Panc1 (cell line): Measurements from ENCODE around the gene RFX2. TPM values are rescaled to one million over a fixed set of nuclear protein-coding genes. Genes with fewer than 3 reads are reported as not detected.

Experiments
- ATAC-seq: fragments of 200-7000 bp; cut with Tn5 transposase; 2 replicates; pipeline ENCODE4 v1.9.1; 2020; ENCODE audit warnings: mild to moderate bottlenecking, moderate library complexity
- BruUV-seq: library from RNA; stranded (reverse); fragments of 400-500 nt; replicated peaks from 2 replicates; lab custom pipeline; 2021; lab: Mats Ljungman, UMichigan
- CTCF ChIA-PET: fragments of 300-600 bp; sonication (Branson Sonifier 250); formaldehyde crosslinking; loops from one replicate; lab custom pipeline; 2022; ENCODE audit warnings: antibody characterized with exemption; lab: Charles Lee
- POLR2A ChIA-PET: fragments of 300-600 bp; sonication (Branson Sonifier 250); formaldehyde crosslinking; loops from one replicate; lab custom pipeline; 2022; ENCODE audit warnings: antibody characterized with exemption; lab: Charles Lee
- DNase-seq: peaks from one replicate; pipeline ENCODE4 v3.0.0-alpha.2; 2010; ENCODE audit warnings: low read depth, low spot score
- H3K27ac ChIP-seq: 2 replicates; pipeline ENCODE4 v1.5.1; 2011; ENCODE audit warnings: mild to moderate bottlenecking, low read length, inconsistent platforms
- H3K27me3 ChIP-seq: fragments of 200-500 bp; sonication (Bioruptor generic); 2 replicates; pipeline ENCODE4 v1.6.0; 2014; ENCODE audit warnings: low read length, inconsistent platforms; ENCODE audit not compliant: control insufficient read depth, insufficient read depth
- H3K36me3 ChIP-seq: fragments of 200-500 bp; sonication (Bioruptor generic); 2 replicates; pipeline ENCODE4 v1.5.1; 2014; ENCODE audit warnings: inconsistent platforms, mild to moderate bottlenecking, low read length, moderate library complexity; ENCODE audit not compliant: control insufficient read depth, insufficient read depth
- H3K4me1 ChIP-seq: 2 replicates; pipeline ENCODE4 v1.5.1; 2011; ENCODE audit warnings: inconsistent platforms, mild to moderate bottlenecking, low read length, moderate library complexity; ENCODE audit not compliant: control insufficient read depth, insufficient read depth
- H3K4me3 ChIP-seq, 2 experiments: 2 replicates each; pipeline ENCODE4 v1.5.1; 2011 to 2012; ENCODE audit warnings: low read depth in 2 of 2, low read length in 2 of 2, mild to moderate bottlenecking in 2 of 2, inconsistent platforms in 1 of 2, moderate library complexity in 1 of 2
- H3K9me3 ChIP-seq: fragments of 200-500 bp; sonication (Bioruptor generic); 2 replicates; pipeline ENCODE4 v1.5.1; 2014; ENCODE audit warnings: low read depth, mild to moderate bottlenecking, inconsistent platforms, low read length, moderate library complexity; ENCODE audit not compliant: control insufficient read depth, insufficient read depth
- POLR2AphosphoS5 ChIP-seq: IDR thresholded peaks from 2 replicates; pipeline ENCODE4 v1.6.1; 2012; ENCODE audit warnings: mild to moderate bottlenecking, low read depth, low read length, moderate library complexity
- SIN3A ChIP-seq: IDR thresholded peaks from 2 replicates; pipeline ENCODE4 v1.6.1; 2012; ENCODE audit warnings: low read depth, mild to moderate bottlenecking, low read length, moderate library complexity, borderline replicate concordance; ENCODE audit not compliant: insufficient read depth
- TCF7L2 ChIP-seq: IDR thresholded peaks from 2 replicates; pipeline ENCODE4 v1.6.1; 2011; ENCODE audit warnings: mild to moderate bottlenecking, low read depth, low read length, inconsistent platforms
- in situ Hi-C: cut with HindIII; loops from 2 replicates; pipeline ENCODE4 v1.10.0; 2016; ENCODE audit warnings: low sequenced_read_pairs, low pct_unique_long_range_greater_than_20kb
- intact Hi-C: fragments of 100-400 bp; cut with micrococcal nuclease; formaldehyde crosslinking; loops from one replicate; pipeline ENCODE4 v1.10.0; 2022; ENCODE audit not compliant: unreplicated experiment
- total RNA-seq: library from RNA; stranded (reverse); gene quantifications from one replicate; pipeline ENCODE4 v1.2.1, GENCODE V29; 2021; ENCODE audit not compliant: unreplicated experiment
- TF ChIP-seq, protein P1 (sequence below), 2 experiments: IDR thresholded peaks; 2 replicates each; pipeline ENCODE4 v1.6.1; 2011 to 2012; ENCODE audit warnings: low read depth in 2 of 2, control low read depth in 1 of 2, low read length in 1 of 2, mild to moderate bottlenecking in 1 of 2, moderate library complexity in 1 of 2; ENCODE audit not compliant: insufficient read depth in 1 of 2
- TF ChIP-seq, protein P2 (sequence below): fragments of 450-650 bp; IDR thresholded peaks from 2 replicates; pipeline ENCODE4 v1.5.1; 2017; ENCODE audit warnings: mild to moderate bottlenecking

RFX2 gene
- total RNA-seq, 1 experiment from 2014 or later: 8.0 TPM

- POLR2A ChIA-PET: no interaction called here
- Histone ChIP-seq H3K27me3 (no peaks in the 10 kb centered on the region), H3K36me3 (no peaks in the 10 kb centered on the region), H3K9me3 (no peaks in the 10 kb centered on the region), H3K4me3 (no peak overlapping the region), H3K27ac (no peak overlapping the region), H3K4me1 (peaks cover 7% of the 10 kb centered on the region; the same call in 1 of the 2 replicates)
- no peak for DNase-seq
- in situ Hi-C loops (no loop called here), intact Hi-C loops (no loop called here)
- TF ChIP-seq, protein P1, sequence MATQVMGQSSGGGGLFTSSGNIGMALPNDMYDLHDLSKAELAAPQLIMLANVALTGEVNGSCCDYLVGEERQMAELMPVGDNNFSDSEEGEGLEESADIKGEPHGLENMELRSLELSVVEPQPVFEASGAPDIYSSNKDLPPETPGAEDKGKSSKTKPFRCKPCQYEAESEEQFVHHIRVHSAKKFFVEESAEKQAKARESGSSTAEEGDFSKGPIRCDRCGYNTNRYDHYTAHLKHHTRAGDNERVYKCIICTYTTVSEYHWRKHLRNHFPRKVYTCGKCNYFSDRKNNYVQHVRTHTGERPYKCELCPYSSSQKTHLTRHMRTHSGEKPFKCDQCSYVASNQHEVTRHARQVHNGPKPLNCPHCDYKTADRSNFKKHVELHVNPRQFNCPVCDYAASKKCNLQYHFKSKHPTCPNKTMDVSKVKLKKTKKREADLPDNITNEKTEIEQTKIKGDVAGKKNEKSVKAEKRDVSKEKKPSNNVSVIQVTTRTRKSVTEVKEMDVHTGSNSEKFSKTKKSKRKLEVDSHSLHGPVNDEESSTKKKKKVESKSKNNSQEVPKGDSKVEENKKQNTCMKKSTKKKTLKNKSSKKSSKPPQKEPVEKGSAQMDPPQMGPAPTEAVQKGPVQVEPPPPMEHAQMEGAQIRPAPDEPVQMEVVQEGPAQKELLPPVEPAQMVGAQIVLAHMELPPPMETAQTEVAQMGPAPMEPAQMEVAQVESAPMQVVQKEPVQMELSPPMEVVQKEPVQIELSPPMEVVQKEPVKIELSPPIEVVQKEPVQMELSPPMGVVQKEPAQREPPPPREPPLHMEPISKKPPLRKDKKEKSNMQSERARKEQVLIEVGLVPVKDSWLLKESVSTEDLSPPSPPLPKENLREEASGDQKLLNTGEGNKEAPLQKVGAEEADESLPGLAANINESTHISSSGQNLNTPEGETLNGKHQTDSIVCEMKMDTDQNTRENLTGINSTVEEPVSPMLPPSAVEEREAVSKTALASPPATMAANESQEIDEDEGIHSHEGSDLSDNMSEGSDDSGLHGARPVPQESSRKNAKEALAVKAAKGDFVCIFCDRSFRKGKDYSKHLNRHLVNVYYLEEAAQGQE (IDR thresholded peaks at IDR 0.05; ENCODE audit: insufficient read depth in 1 of 2, low read depth in 2 of 2, low read length in 1 of 2): no peak
- TF ChIP-seq SIN3A: no peak
- no TSS peak for BruUV-seq
- no peak for ATAC-seq
- CTCF ChIA-PET: no interaction called here
These were observed 54.0 kb downstream of the RFX2 start for GRCh38 chr19:6056282-6056741.

GRCh38 chr19:6055013-6055795 lies 55.1 kb downstream of the RFX2 start:
- POLR2A ChIA-PET: no interaction called here
- ATAC-seq (no peak), DNase-seq (no peak)
- Histone ChIP-seq H3K27ac (no peak overlapping the region), H3K4me1 (peaks cover 7% of the 10 kb centered on the region; the same call in 1 of the 2 replicates), H3K27me3 (no peaks in the 10 kb centered on the region), H3K4me3 (no peak overlapping the region), H3K9me3 (no peaks in the 10 kb centered on the region), H3K36me3 (no peaks in the 10 kb centered on the region)
- BruUV-seq: no TSS peak
- intact Hi-C loops: no loop called here
- in situ Hi-C loops: no loop called here
- TF ChIP-seq SIN3A (no peak), TCF7L2 (no peak), POLR2AphosphoS5 (no peak)
- TF ChIP-seq, protein P2, sequence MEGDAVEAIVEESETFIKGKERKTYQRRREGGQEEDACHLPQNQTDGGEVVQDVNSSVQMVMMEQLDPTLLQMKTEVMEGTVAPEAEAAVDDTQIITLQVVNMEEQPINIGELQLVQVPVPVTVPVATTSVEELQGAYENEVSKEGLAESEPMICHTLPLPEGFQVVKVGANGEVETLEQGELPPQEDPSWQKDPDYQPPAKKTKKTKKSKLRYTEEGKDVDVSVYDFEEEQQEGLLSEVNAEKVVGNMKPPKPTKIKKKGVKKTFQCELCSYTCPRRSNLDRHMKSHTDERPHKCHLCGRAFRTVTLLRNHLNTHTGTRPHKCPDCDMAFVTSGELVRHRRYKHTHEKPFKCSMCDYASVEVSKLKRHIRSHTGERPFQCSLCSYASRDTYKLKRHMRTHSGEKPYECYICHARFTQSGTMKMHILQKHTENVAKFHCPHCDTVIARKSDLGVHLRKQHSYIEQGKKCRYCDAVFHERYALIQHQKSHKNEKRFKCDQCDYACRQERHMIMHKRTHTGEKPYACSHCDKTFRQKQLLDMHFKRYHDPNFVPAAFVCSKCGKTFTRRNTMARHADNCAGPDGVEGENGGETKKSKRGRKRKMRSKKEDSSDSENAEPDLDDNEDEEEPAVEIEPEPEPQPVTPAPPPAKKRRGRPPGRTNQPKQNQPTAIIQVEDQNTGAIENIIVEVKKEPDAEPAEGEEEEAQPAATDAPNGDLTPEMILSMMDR: no peak
- TF ChIP-seq, protein P1 (IDR thresholded peaks at IDR 0.05; ENCODE audit: insufficient read depth in 1 of 2, low read depth in 2 of 2, low read length in 1 of 2): no peak
- CTCF ChIA-PET: no interaction called here
